ENCODE results near the gene FNTB. TPM values are rescaled to one million over a fixed set of nuclear protein-coding genes. Genes with fewer than 3 reads are reported as not detected.
A peak's percentile ranks its signal among the peaks of the same experiment; 100 is the strongest.

FNTB gene
- total RNA-seq, 1 experiment from 2014 or later = 28.1 TPM

- intact Hi-C loops (cut with micrococcal nuclease) = no loop called here
- BruUV-seq (replicated peaks) = no TSS peak
- no peaks in the 10 kb centered on the region for H3K9me2 ChIP-seq (replicated peaks; ENCODE audit: low read length)
Observed at GRCh38 chr14:64951724-64952123, 35.0 kb upstream of the FNTB start.

GRCh38 chr14:64952598-64953309 is 33.9 kb upstream of the FNTB start:
- Histone ChIP-seq H3K9me2 (replicated peaks; ENCODE audit: low read length) (no peaks in the 10 kb centered on the region), H3K9ac (ENCODE audit: low read length) (no peak overlapping the region), H3K27ac (ENCODE audit: low read length) (no peak overlapping the region), H2AFZ (ENCODE audit: low read length) (no peak overlapping the region), H3F3A (ENCODE audit: low read length, unreplicated experiment) (no peaks in the 10 kb centered on the region), H3K36me3 (ENCODE audit: low read depth, low read length) (no peaks in the 10 kb centered on the region), H3K27me3 (ENCODE audit: low read length) (no peaks in the 10 kb centered on the region), H3K4me2 (ENCODE audit: low read length) (no peak overlapping the region), H3K79me2 (ENCODE audit: low read length) (no peaks in the 10 kb centered on the region), H3K4me3 (ENCODE audit: low read length) (no peak overlapping the region), H3K4me1 (ENCODE audit: insufficient read depth, low read length) (no peaks in the 10 kb centered on the region), H4K20me1 (ENCODE audit: low read length) (no peaks in the 10 kb centered on the region), H3K9me3 (ENCODE audit: low read length) (no peaks in the 10 kb centered on the region)
- intact Hi-C loops (cut with micrococcal nuclease) = no loop called here
- ChIA-PET POLR2A (ENCODE audit: unreplicated experiment) (no interaction called here), CTCF (interaction anchor here (0.6 kb wide), 1 partner anchor 1588 kb away, joined by 5 read pairs; no protein-coding TSS in a partner anchor)
- DNase-seq (no peak), ATAC-seq (peak; percentile 31; the same call in 1 of the 2 replicates)
- BruUV-seq (replicated peaks) = no TSS peak
- no peak for TF ChIP-seq EZH2 (IDR thresholded peaks at IDR 0.05; ENCODE audit: low read length, unreplicated experiment)
- peak; percentile 33; the same call in 1 of the 2 replicates for TF ChIP-seq CTCF (conservative IDR thresholded peaks at IDR 0.05; ENCODE audit: low read depth, low read length)

More at GRCh38 chr14:64951724-64952123, 35.0 kb upstream of the FNTB start:
- TF ChIP-seq EZH2phosphoT487 (IDR thresholded peaks at IDR 0.05; ENCODE audit: borderline replicate concordance, low read length) = no peak
- Histone ChIP-seq H2AFZ (ENCODE audit: low read length) (no peak overlapping the region), H3K4me1 (ENCODE audit: insufficient read depth, low read length) (no peaks in the 10 kb centered on the region), H3K27ac (ENCODE audit: low read length) (no peak overlapping the region), H3K4me3 (ENCODE audit: low read length) (no peak overlapping the region), H3K4me2 (ENCODE audit: low read length) (no peak overlapping the region), H4K20me1 (ENCODE audit: low read length) (no peaks in the 10 kb centered on the region), H3F3A (ENCODE audit: low read length, unreplicated experiment) (no peaks in the 10 kb centered on the region), H3K9me3 (ENCODE audit: low read length) (no peaks in the 10 kb centered on the region), H3K9ac (ENCODE audit: low read length) (no peak overlapping the region), H3K27me3 (ENCODE audit: low read length) (no peaks in the 10 kb centered on the region), H3K79me2 (ENCODE audit: low read length) (no peaks in the 10 kb centered on the region), H3K36me3 (ENCODE audit: low read depth, low read length) (no peaks in the 10 kb centered on the region)
- no peak for DNase-seq
- ChIA-PET CTCF (no interaction called here), POLR2A (ENCODE audit: unreplicated experiment) (no interaction called here)
- no peak for ATAC-seq

- Histone ChIP-seq H3K9me3 (ENCODE audit: low read length) (no peaks in the 10 kb centered on the region), H3K36me3 (ENCODE audit: low read depth, low read length) (no peaks in the 10 kb centered on the region), H3K9me2 (replicated peaks; ENCODE audit: low read length) (no peaks in the 10 kb centered on the region), H4K20me1 (ENCODE audit: low read length) (no peaks in the 10 kb centered on the region), H3F3A (ENCODE audit: low read length, unreplicated experiment) (no peaks in the 10 kb centered on the region), H3K4me2 (ENCODE audit: low read length) (no peak overlapping the region), H3K27ac (ENCODE audit: low read length) (no peak overlapping the region), H3K79me2 (ENCODE audit: low read length) (no peaks in the 10 kb centered on the region), H3K9ac (ENCODE audit: low read length) (no peak overlapping the region), H3K4me1 (ENCODE audit: insufficient read depth, low read length) (no peaks in the 10 kb centered on the region), H2AFZ (ENCODE audit: low read length) (no peak overlapping the region), H3K4me3 (ENCODE audit: low read length) (no peak overlapping the region), H3K27me3 (ENCODE audit: low read length) (no peaks in the 10 kb centered on the region)
- intact Hi-C loops (cut with micrococcal nuclease) = no loop called here
- ChIA-PET POLR2A (ENCODE audit: unreplicated experiment) (no interaction called here), CTCF (interaction anchor here (0.6 kb wide), 1 partner anchor 1589 kb away, joined by 5 read pairs; no protein-coding TSS in a partner anchor)
- BruUV-seq (replicated peaks) = no TSS peak
- DNase-seq (no peak), ATAC-seq (no peak)
- no peak for TF ChIP-seq EZH2phosphoT487 (IDR thresholded peaks at IDR 0.05; ENCODE audit: borderline replicate concordance, low read length)
- TF ChIP-seq CTCF (conservative IDR thresholded peaks at IDR 0.05; ENCODE audit: low read depth, low read length) = no peak
- no peak for TF ChIP-seq EZH2 (IDR thresholded peaks at IDR 0.05; ENCODE audit: low read length, unreplicated experiment)
Observed at GRCh38 chr14:64953310-64953654, 33.4 kb upstream of the FNTB start.

All from PC-3 (cell line).